GM19193 (cell line): ENCODE measurements around the gene COA5.

ENCODE experiments used
- POLR2A ChIP-seq: IDR thresholded peaks from 4 replicates; pipeline ENCODE4 v1.6.1; 2011; ENCODE audit not compliant: insufficient read depth, insufficient read length; ENCODE audit errors: extremely low read depth

The COA5 gene

GRCh38 chr2:98583816-98584618 is 24.3 kb downstream of the COA5 start:
- TF ChIP-seq POLR2A = no peak

GRCh38 chr2:98583276-98583675 is 25.0 kb downstream of the COA5 start:
- no peak for TF ChIP-seq POLR2A

GRCh38 chr2:98582523-98582922 is 25.8 kb downstream of the COA5 start:
- TF ChIP-seq POLR2A = no peak

GRCh38 chr2:98580656-98581284 is 27.5 kb downstream of the COA5 start:
- no peak for TF ChIP-seq POLR2A

- no peak for TF ChIP-seq POLR2A
Measured at GRCh38 chr2:98579926-98580325, 28.4 kb downstream of the COA5 start.

- TF ChIP-seq POLR2A = no peak
Measured at GRCh38 chr2:98578231-98578630, 30.1 kb downstream of the COA5 start.

GRCh38 chr2:98577313-98577712 is 31.0 kb downstream of the COA5 start:
- TF ChIP-seq POLR2A = no peak

- no peak for TF ChIP-seq POLR2A
Measured at GRCh38 chr2:98576666-98577312, 31.5 kb downstream of the COA5 start.

GRCh38 chr2:98573426-98573825 is 34.9 kb downstream of the COA5 start:
- TF ChIP-seq POLR2A = no peak

- no peak for TF ChIP-seq POLR2A
Measured at GRCh38 chr2:98572676-98573075, 35.6 kb downstream of the COA5 start.

- no peak for TF ChIP-seq POLR2A
Measured at GRCh38 chr2:98572211-98572610, 36.1 kb downstream of the COA5 start.

GRCh38 chr2:98571796-98572195 is 36.5 kb downstream of the COA5 start:
- TF ChIP-seq POLR2A = no peak

GRCh38 chr2:98571121-98571701 is 37.1 kb downstream of the COA5 start:
- TF ChIP-seq POLR2A = no peak

- TF ChIP-seq POLR2A = no peak
Measured at GRCh38 chr2:98570356-98570755, 38.0 kb downstream of the COA5 start.

- TF ChIP-seq POLR2A = no peak
Measured at GRCh38 chr2:98569915-98570314, 38.4 kb downstream of the COA5 start.
